HG02678 (cell line): Measurements from ENCODE around the gene MYO5B.
"Not testable (repeated sequence)": the region's sequence is repeated elsewhere in the genome, so short reads cannot be mapped to it uniquely, and the experiment has no call there.

Experiments used
- ATAC-seq: cut with Tn5 transposase; IDR thresholded peaks from one replicate; pipeline ENCODE4 v1.9.1; 2021; ENCODE audit warnings: mild to moderate bottlenecking, moderate library complexity; ENCODE audit not compliant: unreplicated experiment

Gene MYO5B

DNA sequence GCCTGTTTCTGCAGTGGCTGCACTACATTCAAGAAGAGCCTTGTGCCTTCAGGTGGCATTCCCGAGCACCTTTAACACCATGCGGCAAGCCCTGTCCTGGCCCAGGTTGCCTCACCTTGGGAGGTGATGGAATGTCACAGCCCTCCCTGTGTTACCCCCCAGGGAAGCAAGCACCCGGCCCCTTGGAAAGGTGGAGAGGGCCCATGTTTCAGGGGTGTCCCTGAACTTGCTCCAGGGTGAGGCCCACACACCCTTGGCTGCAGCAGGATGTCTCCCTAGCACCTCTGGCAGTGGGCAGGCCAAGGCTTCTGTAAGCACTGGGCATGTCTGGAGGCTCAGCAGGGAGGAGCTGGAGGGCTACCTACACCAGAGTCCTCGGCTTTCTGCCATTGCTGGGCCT, 352.3 kb downstream of the MYO5B start:
- no peak for ATAC-seq

- ATAC-seq = no peak
Observed at GRCh38 chr18:49841236-49842217, 353.4 kb downstream of the MYO5B start.

DNA sequence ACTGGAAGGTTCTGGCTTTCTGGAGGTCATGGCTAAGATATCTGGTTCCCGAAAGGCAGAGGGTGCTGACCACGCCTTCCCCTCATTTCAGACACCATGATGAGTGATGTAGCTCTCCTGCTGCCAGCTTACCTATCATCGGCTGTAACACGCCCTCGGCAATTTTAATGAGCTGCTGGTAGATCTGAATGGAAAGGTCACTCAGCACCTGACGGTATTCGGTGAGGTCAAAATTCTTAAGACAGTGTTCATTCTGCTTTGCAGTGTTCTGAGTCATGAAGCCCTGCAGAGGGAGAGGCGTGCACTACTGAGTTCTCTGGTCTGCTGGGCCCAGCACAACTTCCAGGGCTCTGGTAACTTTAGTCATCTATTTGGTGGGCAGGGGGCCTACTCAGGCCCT, 355.9 kb downstream of the MYO5B start:
- ATAC-seq = no peak

GRCh38 chr18:49838381-49838780, 356.6 kb downstream of the MYO5B start:
- ATAC-seq = no peak

- ATAC-seq = no peak
Observed at GRCh38 chr18:49837889-49838288, 357.1 kb downstream of the MYO5B start.

- not testable (repeated sequence) for ATAC-seq
Observed at GRCh38 chr18:49837316-49837835, 357.6 kb downstream of the MYO5B start.

DNA sequence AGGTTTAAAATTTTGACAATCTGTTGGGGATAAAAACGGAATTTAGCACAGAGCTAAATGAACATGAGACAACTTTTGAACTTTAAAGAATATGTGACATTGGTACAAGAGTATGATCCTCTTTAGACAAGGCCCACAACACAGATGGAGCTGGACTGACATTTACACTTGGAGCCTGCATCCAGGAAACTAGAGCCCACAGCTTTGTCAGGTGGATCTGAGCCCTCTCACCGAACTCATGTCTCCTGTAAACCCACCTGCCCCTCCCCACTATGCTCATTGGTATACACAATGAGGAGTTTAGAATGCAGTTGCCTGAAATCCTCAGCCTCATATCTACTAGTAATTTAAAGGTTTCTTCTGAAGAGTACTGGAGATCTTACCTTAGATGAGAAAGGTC, 359.5 kb downstream of the MYO5B start:
- no peak for ATAC-seq

DNA sequence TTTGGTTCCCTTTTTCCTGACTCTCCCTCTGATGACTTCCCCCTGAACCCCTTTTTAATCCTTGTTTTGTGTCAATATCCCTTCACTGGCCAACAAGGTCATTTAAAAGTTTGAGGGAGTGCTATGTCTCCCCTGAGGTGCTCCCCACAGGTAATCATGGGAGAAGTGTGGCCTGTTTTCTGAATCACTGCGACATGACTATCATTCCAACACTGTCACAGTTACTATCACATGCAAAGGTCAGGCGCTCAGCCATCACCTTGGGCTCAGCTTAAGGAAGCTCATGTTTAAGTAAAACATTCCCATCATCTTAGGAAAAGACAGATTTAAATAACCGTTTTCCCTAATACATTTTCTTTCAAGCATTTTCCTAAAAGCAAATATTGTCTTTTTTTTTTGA, 360.7 kb downstream of the MYO5B start:
- no peak for ATAC-seq

DNA sequence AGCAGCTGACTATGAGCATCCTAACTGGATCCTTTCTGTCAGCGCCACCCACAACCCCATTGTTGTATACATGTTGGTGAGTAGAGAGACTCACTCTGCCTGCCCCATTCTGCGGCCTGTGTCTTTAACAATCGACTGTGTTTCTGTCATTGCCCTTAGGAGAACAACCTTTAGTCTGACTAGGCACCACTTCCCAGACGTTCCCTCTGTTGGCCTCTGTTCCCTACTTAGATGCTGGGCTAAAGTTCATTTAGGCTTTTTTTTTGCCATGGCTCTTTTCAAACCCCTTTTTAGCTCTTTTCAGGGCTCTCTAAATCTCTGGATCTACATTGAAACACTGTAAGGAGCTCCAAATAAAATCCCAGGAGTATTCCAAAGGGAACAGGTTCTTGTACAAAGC, 361.1 kb downstream of the MYO5B start:
- no peak for ATAC-seq

DNA sequence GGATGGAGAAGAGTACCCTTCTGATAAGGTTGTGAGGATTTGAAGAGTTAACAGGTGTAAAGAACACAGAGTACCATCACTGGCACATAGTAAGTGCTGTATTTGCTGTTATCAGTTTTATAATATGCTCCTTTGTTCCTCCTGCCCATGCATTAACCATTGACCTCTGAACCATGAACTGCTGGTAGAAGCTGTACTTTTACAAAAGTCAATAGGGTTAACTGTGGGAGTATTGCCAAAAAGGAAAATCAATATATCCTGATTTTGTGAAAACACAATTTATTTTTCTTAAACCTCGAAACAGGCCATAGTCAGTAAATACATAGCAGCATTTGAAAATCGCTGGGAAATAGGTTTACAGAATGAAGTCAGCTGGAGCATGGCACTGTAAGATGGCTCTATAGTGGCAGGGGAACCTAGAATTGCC, 362.7 kb downstream of the MYO5B start:
- no peak for ATAC-seq

- ATAC-seq = no peak
Observed at GRCh38 chr18:49827996-49828395, 367.0 kb downstream of the MYO5B start.

DNA sequence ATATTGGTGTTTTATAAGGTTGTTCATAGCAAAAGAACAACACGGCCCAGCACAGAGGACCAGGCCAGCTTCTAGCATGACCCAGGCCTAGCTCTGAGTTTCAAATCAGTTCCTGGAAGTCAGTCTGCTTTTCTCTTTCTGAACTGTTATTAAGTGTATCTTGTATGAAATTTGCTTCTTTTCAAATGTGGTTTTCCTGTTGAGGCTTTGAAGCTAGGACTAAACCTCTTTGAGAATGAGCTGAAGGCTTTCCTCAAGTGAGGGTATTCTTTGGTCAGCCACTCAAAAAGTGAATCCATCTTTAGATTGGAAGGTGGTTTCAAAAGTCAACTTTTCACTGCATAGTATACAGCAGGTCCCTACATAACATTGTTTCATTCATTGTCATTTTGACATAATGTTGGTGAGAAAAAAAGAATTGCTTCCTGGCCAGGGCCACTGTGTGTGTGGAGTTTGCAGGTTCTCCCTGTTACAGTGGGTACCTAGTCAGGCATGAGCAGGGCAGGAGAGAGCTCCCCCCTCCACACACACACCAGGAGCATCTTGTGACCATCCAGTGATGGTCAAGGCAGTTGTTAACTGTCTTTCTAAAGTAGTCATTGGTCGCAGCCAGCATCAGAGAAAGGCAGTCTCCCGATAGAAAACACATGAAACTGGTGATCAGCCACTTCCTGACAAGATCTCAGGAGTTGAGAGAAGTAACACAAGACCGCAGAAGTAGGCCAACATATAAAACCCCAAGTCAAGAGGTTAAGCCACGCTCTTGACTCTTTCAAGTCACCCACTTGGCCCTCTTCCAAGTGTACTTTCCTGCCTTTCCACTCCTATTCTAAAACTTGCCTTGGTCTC, 374.9 kb downstream of the MYO5B start:
- ATAC-seq = peak; percentile 62

GRCh38 chr18:49819071-49819662, 375.8 kb downstream of the MYO5B start:
- no peak for ATAC-seq

DNA sequence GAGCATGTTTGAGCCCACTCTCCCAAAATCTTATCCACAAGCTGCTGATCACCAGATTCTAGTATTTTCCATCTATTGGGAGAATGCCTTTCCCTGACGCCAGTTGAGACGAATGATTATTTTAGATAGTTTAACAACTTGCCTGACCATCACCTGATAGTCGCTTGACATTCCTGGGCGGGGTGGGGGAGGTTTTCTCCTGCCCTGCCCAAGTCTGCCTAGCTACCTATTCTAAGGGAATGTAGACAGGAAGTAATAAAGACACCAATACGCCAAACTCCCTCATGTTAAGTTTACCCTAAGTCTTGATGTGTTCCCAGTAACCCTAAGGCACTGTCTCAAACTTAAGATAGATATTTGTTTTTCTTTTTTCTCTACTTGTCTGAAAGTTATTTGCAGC, 377.0 kb downstream of the MYO5B start:
- ATAC-seq = no peak

DNA sequence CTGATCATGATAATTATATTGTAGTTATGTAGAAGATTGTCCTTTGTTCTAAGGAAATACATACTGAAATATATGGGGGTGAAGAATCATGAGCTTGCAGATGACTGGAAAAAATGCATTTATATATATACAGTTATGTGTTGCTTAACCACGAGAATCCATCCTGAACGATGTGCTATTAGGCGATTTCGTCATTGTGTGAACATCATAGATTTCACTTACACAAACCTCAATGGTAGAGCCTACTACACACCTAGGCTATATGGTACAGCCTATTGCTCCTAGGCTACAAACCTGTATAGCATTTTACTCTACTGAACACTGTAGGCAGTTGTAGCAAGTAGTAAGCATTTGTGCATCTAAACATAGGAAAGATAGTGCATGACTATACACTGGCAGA, 379.0 kb downstream of the MYO5B start:
- no peak for ATAC-seq

- ATAC-seq = peak; percentile 25
Observed at GRCh38 chr18:49814147-49814499, 380.8 kb downstream of the MYO5B start.

DNA sequence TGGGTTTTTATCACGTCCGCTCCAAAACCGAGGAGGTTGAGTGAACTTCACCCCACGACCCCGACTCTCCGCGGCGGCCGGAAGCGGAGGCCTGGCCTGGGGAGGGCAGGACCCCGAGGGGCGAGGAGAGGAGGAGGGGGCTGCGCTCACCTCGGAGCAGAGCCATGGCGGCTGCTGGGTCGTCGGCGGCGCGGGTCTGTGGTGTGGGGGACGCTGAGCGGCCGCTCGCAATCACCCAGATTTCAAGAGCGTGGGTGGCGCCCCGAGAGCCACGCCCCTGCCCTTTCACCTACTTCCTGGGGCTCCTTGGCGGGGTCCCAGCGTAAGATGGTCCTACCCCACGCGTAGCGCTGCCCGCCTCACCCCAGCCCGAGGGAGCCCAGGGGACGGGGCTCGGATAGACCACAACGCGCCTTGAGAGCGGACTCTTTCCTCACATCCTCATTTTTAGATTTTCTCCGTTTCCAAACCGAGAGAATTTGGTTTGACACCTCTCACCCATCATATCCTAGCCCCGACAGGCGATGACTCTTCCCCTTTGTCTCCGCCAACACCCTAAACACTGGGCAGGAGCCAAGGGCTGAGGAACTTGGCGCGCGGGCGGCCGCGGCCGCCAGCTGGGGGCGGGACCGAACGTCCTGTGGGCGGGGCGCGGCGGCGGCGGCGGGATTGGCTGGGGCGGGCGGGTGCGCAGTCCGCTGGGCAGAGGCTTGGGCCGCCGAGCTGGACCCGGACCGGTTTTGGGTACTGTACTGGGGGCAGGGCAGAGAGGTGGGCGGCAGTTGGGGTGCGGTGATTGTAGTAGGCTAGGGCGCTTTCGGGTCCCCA, 381.4 kb downstream of the MYO5B start, which contains the start of gene ACAA2:
ACAA2 (minus strand) TSS at position 215 of the 828 bp plus-strand sequence; CDS start at position 166, 49 bp downstream.
- peak; percentile 84 for ATAC-seq

DNA sequence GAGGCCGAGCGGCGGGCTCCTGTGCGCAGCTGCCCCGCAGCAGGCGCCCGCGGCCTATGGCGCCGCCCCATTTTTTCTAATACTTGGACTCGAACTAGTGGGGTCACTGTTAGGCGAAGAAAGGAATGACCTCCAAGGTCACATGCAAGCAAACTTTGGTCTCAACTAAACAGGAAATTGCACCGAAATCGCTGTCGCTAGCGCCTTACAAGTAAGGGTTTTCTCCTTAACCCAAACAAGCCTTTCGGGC, 382.0 kb downstream of the MYO5B start:
- peak; percentile 28 for ATAC-seq

- ATAC-seq = no peak
Observed at GRCh38 chr18:49812286-49813068, 382.5 kb downstream of the MYO5B start.
